Activated CD4-positive, alpha-beta T cell treated with anti-CD3 and anti-CD28 coated beads for 36 hours (primary cell): ENCODE measurements around the gene LRRC8D. TPM values are rescaled to one million over a fixed set of nuclear protein-coding genes. Genes with fewer than 3 reads are reported as not detected.
"Not testable (repeated sequence)": the region's sequence is repeated elsewhere in the genome, so short reads cannot be mapped to it uniquely, and the experiment has no call there.

Experiments used
- ATAC-seq: fragments of 200-7000 bp; cut with Tn5 transposase; one replicate; pipeline ENCODE4 v1.10.0; 2021; ENCODE audit warnings: mild to moderate bottlenecking, moderate library complexity
- CTCF ChIA-PET: fragments of 350-600 bp; sonication (Branson Sonifier 250); formaldehyde crosslinking; loops from one replicate; lab custom pipeline; 2021; ENCODE audit warnings: antibody characterized with exemption; lab: Charles Lee
- POLR2A ChIA-PET: fragments of 350-600 bp; sonication (Branson Sonifier 250); formaldehyde crosslinking; loops from one replicate; lab custom pipeline; 2021; ENCODE audit warnings: antibody characterized with exemption, inconsistent platforms; lab: Charles Lee
- DNase-seq: peaks from one replicate; pipeline ENCODE4 v3.0.0-alpha.2; 2020
- H3K27ac Mint-ChIP-seq: one replicate; pipeline ENCODE4 v1.8.0; 2021; ENCODE audit warnings: mixed read lengths
- H3K27me3 Mint-ChIP-seq: one replicate; pipeline ENCODE4 v1.8.0; 2021; ENCODE audit warnings: mixed read lengths
- H3K36me3 Mint-ChIP-seq: one replicate; pipeline ENCODE4 v1.8.0; 2021; ENCODE audit warnings: low read depth, mixed read lengths
- H3K4me1 Mint-ChIP-seq: one replicate; pipeline ENCODE4 v1.8.0; 2021; ENCODE audit warnings: mixed read lengths
- H3K4me3 Mint-ChIP-seq: one replicate; pipeline ENCODE4 v1.8.0; 2021; ENCODE audit warnings: mild to moderate bottlenecking, moderate library complexity, mixed read lengths
- H3K9me3 Mint-ChIP-seq: one replicate; pipeline ENCODE4 v1.8.0; 2021; ENCODE audit warnings: low read depth, mixed read lengths
- intact Hi-C, 2 experiments: fragments of 100-400 bp; cut with DNase I in 1 of 2; cut with micrococcal nuclease in 1 of 2; formaldehyde crosslinking; loops; one replicate each; pipeline versions ENCODE4 v1.14.2 to v1.15.1; 2022 to 2024; cut with DNase I, micrococcal nuclease
- total RNA-seq, 2 experiments: library from RNA; stranded (reverse); gene quantifications; one replicate each; pipeline ENCODE4 v1.2.3, GENCODE V29; 2021

Gene LRRC8D
- total RNA-seq, 2 experiments from 2014 or later, result 24.3 to 30.0 TPM

DNA sequence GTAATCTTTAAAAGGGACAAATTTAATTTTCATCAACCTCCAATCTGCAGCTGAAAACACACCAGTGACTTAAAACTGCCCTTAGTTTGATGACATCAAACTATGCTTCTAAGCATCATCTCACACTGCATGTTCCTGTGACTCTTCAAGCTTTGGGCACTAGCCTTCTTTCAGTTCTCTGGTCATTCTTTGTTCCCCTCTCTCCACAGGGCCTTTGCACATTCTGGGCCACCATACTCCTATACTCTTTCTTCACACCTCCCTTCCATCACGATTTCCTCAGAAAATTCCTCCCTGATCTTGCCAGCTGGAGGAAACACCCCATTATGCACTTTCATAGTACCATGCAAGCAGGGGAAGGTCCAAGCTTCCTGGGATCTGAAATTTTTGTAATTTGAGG is 96.5 kb downstream of the LRRC8D start:
- Mint-ChIP-seq H3K27me3 (no peaks in the 10 kb centered on the region), H3K36me3 (peaks cover 11% of the 10 kb centered on the region), H3K9me3 (no peaks in the 10 kb centered on the region), H3K4me3 (no peak overlapping the region), H3K4me1 (peaks cover 8% of the 10 kb centered on the region), H3K27ac (no peak overlapping the region)
- ChIA-PET POLR2A (no interaction called here), CTCF (interaction anchor here (0.6 to 0.7 kb wide), 2 partner anchors 55 to 158 kb away, joined by 3 read pairs; no protein-coding TSS in a partner anchor)
- DNase-seq, result no peak
- no peak for ATAC-seq
- intact Hi-C loops, result no loop called here

DNA sequence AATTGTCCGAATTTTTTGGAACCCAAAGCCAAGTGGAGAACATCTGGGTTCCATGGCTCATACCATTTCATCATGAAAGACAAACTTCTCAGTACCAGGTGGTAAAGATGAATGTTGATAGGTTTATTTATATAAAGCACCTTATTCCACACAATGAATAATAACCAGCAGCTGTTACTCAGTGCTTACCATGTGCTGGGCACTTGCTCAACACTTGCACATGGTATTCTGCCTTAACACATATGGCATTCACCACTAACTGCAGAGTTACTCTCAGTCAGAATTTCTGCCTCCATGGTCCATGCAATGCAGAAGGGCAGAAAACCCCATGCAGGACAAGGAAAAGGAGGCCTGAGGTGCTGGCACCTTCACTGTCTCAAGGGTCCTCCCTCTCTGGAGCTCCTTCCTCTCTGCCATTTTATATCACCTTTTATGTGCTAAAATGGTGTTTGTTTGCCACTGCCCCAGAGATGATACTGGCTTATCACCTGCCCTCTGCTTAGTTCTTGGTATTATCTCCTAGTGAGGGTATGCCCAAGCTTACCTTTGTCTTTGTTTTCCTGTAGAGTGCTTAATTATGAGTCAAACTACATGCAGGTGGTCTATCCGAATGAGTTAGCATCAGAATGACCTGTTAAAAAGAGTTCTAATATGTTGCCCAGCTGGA is 97.4 kb downstream of the LRRC8D start:
- Mint-ChIP-seq H3K9me3 (no peaks in the 10 kb centered on the region), H3K4me3 (no peak overlapping the region), H3K27ac (no peak overlapping the region), H3K4me1 (peaks cover 6% of the 10 kb centered on the region), H3K36me3 (peaks cover 13% of the 10 kb centered on the region), H3K27me3 (no peaks in the 10 kb centered on the region)
- DNase-seq, result no peak
- ATAC-seq, result no peak
- POLR2A ChIA-PET, result no interaction called here
- intact Hi-C loops, result no loop called here
- CTCF ChIA-PET, result interaction anchor here (0.6 to 1.2 kb wide), 3 partner anchors 46 to 115 kb away, joined by 3 read pairs; no protein-coding TSS in a partner anchor

DNA sequence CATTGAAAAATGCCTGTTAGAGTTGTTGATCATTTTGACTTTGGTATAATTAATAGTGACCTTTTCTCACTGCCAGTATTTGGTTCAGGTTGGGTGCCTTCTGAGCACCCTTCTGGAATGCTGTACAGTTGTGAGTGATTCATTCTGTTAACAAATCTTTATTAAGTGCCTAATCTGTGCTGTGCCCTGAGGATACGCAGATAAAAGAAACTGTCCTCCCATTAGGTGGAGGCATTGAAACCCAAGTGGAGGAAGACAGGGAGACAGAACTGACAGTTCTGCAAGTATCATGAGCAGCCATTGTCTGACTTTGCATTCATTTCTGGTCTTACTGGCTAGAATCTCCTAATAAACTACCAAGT is 97.9 kb downstream of the LRRC8D start:
- no peak for DNase-seq
- Mint-ChIP-seq H3K27ac (no peak overlapping the region), H3K4me3 (no peak overlapping the region), H3K27me3 (no peaks in the 10 kb centered on the region), H3K9me3 (no peaks in the 10 kb centered on the region), H3K4me1 (peaks cover 6% of the 10 kb centered on the region), H3K36me3 (peaks cover 16% of the 10 kb centered on the region)
- no peak for ATAC-seq
- intact Hi-C loops, result no loop called here
- CTCF ChIA-PET, result interaction anchor here (0.6 to 1.8 kb wide), 4 partner anchors 45 to 116 kb away, joined by 3 to 5 read pairs (median 3); no protein-coding TSS in a partner anchor
- POLR2A ChIA-PET, result no interaction called here

DNA sequence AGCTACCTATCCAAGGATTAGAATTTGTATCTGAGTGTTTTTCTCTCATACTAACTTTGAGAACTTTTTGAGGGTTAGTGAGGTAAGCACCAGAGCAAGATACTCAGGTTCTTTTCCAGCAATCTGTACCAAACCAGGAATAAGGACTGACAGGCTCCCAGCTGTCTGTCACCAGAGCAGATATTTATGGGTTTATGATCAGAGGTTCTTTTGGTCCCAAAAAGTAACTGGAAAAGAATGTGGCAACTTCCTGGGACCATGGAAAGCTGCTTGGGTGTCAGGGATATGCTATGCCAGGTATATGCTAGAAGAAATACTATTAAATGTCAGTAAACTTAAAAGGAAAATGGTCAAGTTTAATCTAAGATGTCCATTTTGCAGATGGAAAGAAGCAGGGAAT is 98.3 kb downstream of the LRRC8D start:
- Mint-ChIP-seq H3K36me3 (peaks cover 20% of the 10 kb centered on the region), H3K27ac (no peak overlapping the region), H3K4me1 (peaks cover 6% of the 10 kb centered on the region), H3K9me3 (no peaks in the 10 kb centered on the region), H3K27me3 (no peaks in the 10 kb centered on the region), H3K4me3 (no peak overlapping the region)
- ATAC-seq, result no peak
- intact Hi-C loops, result no loop called here
- DNase-seq, result no peak
- ChIA-PET CTCF (interaction anchor here (0.6 to 1.8 kb wide), 4 partner anchors 10 to 116 kb away, joined by 3 to 7 read pairs (median 4); no protein-coding TSS in a partner anchor), POLR2A (interaction anchor here (0.6 kb wide), 1 partner anchor 28 kb away, joined by 8 read pairs; no protein-coding TSS in a partner anchor)

DNA sequence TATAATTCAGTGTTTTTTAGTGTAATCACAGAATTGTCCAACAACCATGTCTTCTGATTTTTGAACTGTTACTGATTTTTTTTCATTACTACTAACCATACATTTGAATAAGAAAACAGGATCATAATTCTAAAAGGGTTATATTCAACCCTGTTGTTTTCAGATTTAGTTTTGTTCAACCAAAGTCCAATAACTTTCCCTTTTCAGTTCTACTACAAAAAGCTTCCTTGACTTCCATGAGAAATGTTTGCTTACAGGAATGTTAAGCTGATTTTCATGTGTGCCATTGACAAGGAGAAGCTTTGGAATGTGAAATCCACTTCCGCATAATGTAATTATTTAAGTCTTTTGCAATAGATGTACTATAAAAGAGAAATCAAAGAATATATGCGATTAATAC is 102.1 kb downstream of the LRRC8D start:
- POLR2A ChIA-PET, result no interaction called here
- CTCF ChIA-PET, result no interaction called here
- DNase-seq, result no peak
- no peak overlapping the region for H3K27ac Mint-ChIP-seq
- intact Hi-C loops, result no loop called here
- no peaks in the 10 kb centered on the region for H3K27me3 Mint-ChIP-seq
- no peak overlapping the region for H3K4me3 Mint-ChIP-seq
- peaks cover 6% of the 10 kb centered on the region for H3K4me1 Mint-ChIP-seq
- no peaks in the 10 kb centered on the region for H3K9me3 Mint-ChIP-seq
- peaks cover 18% of the 10 kb centered on the region for H3K36me3 Mint-ChIP-seq
- ATAC-seq, result no peak

DNA sequence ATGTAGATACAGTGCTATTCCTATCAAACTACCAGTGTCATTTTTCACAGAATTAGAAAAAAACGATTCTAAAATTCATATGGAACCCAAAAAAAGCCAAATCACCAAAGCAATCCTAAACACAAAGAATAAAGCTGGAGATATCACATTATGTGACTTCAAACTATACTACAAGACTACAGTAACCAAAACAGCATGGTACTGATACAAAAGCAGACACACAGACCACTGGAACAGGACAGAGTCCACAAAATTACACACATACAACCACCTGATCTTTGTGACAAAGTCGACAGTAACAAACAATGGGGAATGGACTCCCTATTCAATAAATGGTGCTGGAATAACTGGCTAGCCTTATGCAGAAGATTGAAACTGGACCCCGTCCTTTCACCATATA is 102.7 kb downstream of the LRRC8D start:
- H3K27me3 Mint-ChIP-seq, result no peaks in the 10 kb centered on the region
- H3K4me1 Mint-ChIP-seq, result peaks cover 9% of the 10 kb centered on the region
- ChIA-PET CTCF (no interaction called here), POLR2A (no interaction called here)
- H3K36me3 Mint-ChIP-seq, result peaks cover 18% of the 10 kb centered on the region
- no peak overlapping the region for H3K27ac Mint-ChIP-seq
- DNase-seq (no peak), ATAC-seq (no peak)
- no peak overlapping the region for H3K4me3 Mint-ChIP-seq
- H3K9me3 Mint-ChIP-seq, result no peaks in the 10 kb centered on the region
- intact Hi-C loops, result no loop called here

DNA sequence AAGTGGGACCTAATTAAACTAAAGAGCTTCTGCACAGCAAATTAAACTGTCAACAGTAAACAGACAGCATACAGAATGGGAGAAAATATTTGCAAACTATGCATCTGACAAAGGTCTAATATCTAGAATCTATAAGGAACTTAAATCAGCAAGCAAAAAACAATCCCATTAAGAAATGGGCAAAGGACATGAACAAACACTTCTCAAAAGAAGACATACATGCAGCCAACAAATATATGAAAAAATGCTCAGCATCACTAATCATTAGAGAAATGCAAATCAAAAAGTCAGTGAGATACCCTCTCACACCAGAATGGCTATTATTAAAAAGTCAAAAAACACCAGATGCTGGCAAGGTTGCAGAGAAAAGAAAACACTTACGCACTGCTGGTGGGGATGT is 103.2 kb downstream of the LRRC8D start:
- H3K9me3 Mint-ChIP-seq, H3K4me3 Mint-ChIP-seq, H3K27me3 Mint-ChIP-seq, intact Hi-C loops, DNase-seq, H3K27ac Mint-ChIP-seq, H3K4me1 Mint-ChIP-seq, ATAC-seq, CTCF ChIA-PET: not testable (repeated sequence)
- peaks cover 20% of the 10 kb centered on the region for H3K36me3 Mint-ChIP-seq
- POLR2A ChIA-PET, result interaction anchor here (0.6 kb wide), 1 partner anchor 475 kb away, joined by 3 read pairs; no protein-coding TSS in a partner anchor

DNA sequence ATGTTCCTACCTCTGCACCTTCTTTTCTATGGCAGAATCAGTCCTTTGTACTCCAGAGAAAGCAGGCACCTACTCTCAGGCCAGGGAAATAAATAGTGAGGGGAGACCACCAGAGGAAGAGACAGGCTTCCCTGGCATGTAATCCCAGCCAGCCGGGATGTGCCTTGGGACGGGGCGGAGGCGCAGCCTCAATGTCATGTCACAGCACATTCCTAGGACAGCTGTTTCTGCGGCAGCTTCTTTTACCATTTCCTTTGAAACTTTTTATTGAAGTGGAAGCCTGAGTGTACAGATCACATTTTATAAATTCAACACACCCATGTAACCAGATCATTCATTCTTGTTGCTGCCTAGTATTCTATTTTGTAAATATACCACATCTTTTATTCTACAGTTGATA is 106.2 kb downstream of the LRRC8D start:
- Mint-ChIP-seq H3K36me3 (peaks cover 28% of the 10 kb centered on the region), H3K27me3 (no peaks in the 10 kb centered on the region), H3K27ac (no peak overlapping the region), H3K4me1 (peaks cover 21% of the 10 kb centered on the region), H3K4me3 (no peak overlapping the region), H3K9me3 (no peaks in the 10 kb centered on the region)
- ChIA-PET POLR2A (no interaction called here), CTCF (no interaction called here)
- ATAC-seq (no peak), DNase-seq (no peak)
- intact Hi-C loops, result no loop called here

DNA sequence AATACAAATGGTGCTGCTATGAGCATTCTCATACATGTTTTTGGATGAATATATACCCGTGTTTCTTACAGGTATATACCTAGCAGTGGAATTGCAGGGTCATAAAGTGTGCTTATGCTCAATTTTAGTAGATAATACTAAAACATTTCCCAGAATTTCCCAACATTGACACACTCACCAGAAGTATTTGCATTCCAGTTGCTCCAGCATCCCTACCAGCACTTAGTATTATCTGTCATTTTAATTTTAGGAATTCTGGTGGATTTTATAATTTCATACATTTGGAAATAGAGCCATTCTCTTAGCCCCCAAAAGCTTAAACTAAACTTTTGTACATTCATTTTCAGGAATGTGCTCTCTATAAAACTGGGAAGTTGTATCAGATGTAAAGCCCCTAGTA is 106.6 kb downstream of the LRRC8D start:
- intact Hi-C loops, result no loop called here
- Mint-ChIP-seq H3K27me3 (no peaks in the 10 kb centered on the region), H3K4me1 (peaks cover 21% of the 10 kb centered on the region), H3K36me3 (peaks cover 28% of the 10 kb centered on the region), H3K4me3 (no peak overlapping the region), H3K9me3 (no peaks in the 10 kb centered on the region), H3K27ac (no peak overlapping the region)
- CTCF ChIA-PET, result no interaction called here
- ATAC-seq (no peak), DNase-seq (no peak)
- POLR2A ChIA-PET, result no interaction called here

DNA sequence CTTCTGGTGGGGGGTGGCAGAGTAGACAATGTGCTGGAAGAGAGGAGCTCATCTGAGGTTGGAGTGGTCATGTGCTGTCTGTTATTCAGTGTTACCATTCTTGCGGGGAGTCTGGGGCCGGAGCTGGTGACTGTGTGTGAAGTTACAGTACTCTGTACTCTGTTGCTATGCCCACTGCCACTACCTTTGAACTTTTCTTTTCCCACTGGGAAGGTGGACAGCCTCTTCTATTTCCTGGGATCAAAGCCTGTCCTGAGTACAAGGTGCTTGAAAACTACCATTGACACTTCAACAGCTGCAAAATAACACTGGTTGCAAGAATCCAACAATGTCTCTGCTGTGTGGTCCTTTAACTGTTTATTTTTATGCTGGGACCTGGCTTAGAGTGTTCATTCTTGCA is 107.7 kb downstream of the LRRC8D start:
- peaks cover 21% of the 10 kb centered on the region for H3K4me1 Mint-ChIP-seq
- intact Hi-C loops, result no loop called here
- DNase-seq (no peak), ATAC-seq (no peak)
- no peak overlapping the region for H3K27ac Mint-ChIP-seq
- peaks cover 33% of the 10 kb centered on the region for H3K36me3 Mint-ChIP-seq
- H3K9me3 Mint-ChIP-seq, result no peaks in the 10 kb centered on the region
- H3K27me3 Mint-ChIP-seq, result no peaks in the 10 kb centered on the region
- ChIA-PET POLR2A (no interaction called here), CTCF (interaction anchor here (1.1 kb wide), 1 partner anchor 15 kb away, joined by 3 read pairs; no protein-coding TSS in a partner anchor)
- H3K4me3 Mint-ChIP-seq, result no peak overlapping the region

DNA sequence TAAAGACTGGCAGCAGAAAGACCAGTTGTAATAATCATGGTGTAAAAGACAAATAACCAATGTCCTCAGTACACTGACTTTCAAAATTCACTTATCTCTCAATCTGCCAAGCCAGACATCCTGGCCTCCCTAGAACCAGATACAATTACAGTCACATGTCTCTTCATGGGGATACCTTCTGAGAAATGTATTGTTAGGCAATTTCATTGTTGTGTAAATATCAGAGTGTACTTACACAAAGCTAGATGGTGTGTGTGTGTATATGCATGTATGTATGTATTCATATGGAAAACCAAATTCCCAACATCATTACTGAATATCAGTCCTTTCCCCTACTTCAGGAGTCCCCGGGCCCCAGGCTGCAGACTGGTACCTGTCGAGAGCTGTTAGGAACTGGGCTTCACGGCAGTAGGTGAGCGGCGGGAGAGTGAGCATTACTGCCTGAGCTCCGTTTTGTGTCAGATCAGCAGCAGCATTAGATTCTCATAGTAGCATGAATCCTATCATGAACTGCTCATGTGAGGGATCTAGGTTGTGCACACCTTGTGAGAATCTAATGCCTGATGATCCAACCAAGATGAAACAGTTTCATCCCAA is 108.7 kb downstream of the LRRC8D start:
- POLR2A ChIA-PET, result no interaction called here
- CTCF ChIA-PET, result no interaction called here
- H3K36me3 Mint-ChIP-seq, result peaks cover 36% of the 10 kb centered on the region
- H3K27me3 Mint-ChIP-seq, result no peaks in the 10 kb centered on the region
- intact Hi-C loops, result no loop called here
- ATAC-seq (no peak), DNase-seq (no peak)
- H3K9me3 Mint-ChIP-seq, result no peaks in the 10 kb centered on the region
- H3K4me3 Mint-ChIP-seq, result no peak overlapping the region
- H3K4me1 Mint-ChIP-seq, result peaks cover 21% of the 10 kb centered on the region
- no peak overlapping the region for H3K27ac Mint-ChIP-seq

DNA sequence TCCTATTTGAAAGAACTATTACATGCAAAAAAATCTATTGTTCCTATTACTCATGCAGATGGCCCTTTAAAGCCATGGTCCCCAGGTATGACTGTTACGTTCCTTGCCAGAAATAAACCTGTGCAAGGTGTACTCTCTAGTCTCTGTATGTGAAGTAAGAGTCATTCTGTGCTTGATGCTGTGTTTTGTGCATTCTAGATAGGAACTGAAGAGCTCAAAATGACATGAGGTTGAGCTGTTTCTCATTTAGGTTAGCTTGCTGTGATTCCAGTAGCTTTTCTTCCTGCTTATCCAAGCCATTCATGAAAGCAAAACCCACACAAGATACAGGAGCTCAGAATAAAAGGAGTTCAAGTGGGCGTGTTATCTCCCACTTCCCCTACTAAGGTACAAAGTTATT is 109.7 kb downstream of the LRRC8D start:
- Mint-ChIP-seq H3K27me3 (no peaks in the 10 kb centered on the region), H3K27ac (no peak overlapping the region), H3K9me3 (no peaks in the 10 kb centered on the region), H3K4me1 (peaks cover 21% of the 10 kb centered on the region), H3K36me3 (peaks cover 42% of the 10 kb centered on the region), H3K4me3 (no peak overlapping the region)
- intact Hi-C loops, result no loop called here
- DNase-seq (no peak), ATAC-seq (no peak)
- ChIA-PET POLR2A (interaction anchor here (0.7 kb wide), 1 partner anchor 87 kb away, joined by 11 read pairs; no protein-coding TSS in a partner anchor), CTCF (interaction anchor here (0.6 kb wide), 2 partner anchors 51 to 95 kb away, joined by 3 read pairs; no protein-coding TSS in a partner anchor)
